OCI-LY3 (cell line): ENCODE measurements around the gene INTS11.

ENCODE experiments used
- EZH2phosphoT487 ChIP-seq: fragments of 200-600 bp; shearing (Covaris generic); IDR thresholded peaks from 2 replicates; pipeline ENCODE4 v1.6.1; 2018; ENCODE audit warnings: antibody characterized with exemption, mixed run types, low read depth
- TF ChIP-seq, protein P1 (sequence below): fragments of 200-600, 300-600 bp; sonication (generic); IDR thresholded peaks from 2 replicates; pipeline ENCODE4 v1.5.1; 2014; ENCODE audit warnings: antibody characterized with exemption, low read length, low read depth

- TF ChIP-seq, protein P1, sequence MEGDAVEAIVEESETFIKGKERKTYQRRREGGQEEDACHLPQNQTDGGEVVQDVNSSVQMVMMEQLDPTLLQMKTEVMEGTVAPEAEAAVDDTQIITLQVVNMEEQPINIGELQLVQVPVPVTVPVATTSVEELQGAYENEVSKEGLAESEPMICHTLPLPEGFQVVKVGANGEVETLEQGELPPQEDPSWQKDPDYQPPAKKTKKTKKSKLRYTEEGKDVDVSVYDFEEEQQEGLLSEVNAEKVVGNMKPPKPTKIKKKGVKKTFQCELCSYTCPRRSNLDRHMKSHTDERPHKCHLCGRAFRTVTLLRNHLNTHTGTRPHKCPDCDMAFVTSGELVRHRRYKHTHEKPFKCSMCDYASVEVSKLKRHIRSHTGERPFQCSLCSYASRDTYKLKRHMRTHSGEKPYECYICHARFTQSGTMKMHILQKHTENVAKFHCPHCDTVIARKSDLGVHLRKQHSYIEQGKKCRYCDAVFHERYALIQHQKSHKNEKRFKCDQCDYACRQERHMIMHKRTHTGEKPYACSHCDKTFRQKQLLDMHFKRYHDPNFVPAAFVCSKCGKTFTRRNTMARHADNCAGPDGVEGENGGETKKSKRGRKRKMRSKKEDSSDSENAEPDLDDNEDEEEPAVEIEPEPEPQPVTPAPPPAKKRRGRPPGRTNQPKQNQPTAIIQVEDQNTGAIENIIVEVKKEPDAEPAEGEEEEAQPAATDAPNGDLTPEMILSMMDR: no peak
- TF ChIP-seq EZH2phosphoT487: no peak
Measured at GRCh38 chr1:1283821-1284220, 40.6 kb downstream of the INTS11 start.
